Measurements from ENCODE around the gene GRIA2. TPM values are rescaled to one million over a fixed set of nuclear protein-coding genes. Genes with fewer than 3 reads are reported as not detected.
A peak's percentile ranks its signal among the peaks of the same experiment; 100 is the strongest.
"Not testable (repeated sequence)": the region's sequence is repeated elsewhere in the genome, so short reads cannot be mapped to it uniquely, and the experiment has no call there.

GRIA2 gene
- total RNA-seq, 1 experiment from 2014 or later: not detected

GRCh38 chr4:157258165-157258564 lies 37.6 kb downstream of the GRIA2 start:
- DNase-seq (ENCODE audit: low spot score): not testable (repeated sequence)

- DNase-seq (ENCODE audit: low spot score): peak; percentile 5
These were observed 44.8 kb downstream of the GRIA2 start for GRCh38 chr4:157265281-157265680.

DNA sequence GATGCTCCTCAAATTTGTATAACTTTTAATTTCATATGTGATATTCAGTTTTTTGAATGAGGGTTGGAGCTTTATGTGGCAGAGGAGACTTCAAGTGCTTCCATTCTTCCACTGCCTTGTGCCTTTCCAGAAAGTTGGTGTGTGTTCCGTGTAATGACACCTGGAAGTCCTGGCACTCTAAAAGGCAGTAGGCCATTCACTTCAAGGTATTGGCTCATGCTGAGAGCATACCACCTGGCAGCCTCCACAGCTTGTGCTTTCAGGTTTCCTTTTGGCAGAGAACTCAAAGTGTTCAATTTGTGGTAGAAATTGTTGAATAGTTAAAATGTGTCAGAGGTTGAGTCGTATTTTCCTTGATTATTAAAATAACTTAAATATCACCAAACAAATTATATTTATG lies 49.6 kb downstream of the GRIA2 start:
- no peak for DNase-seq (ENCODE audit: low spot score)

GRCh38 chr4:157270552-157270951 lies 50.0 kb downstream of the GRIA2 start:
- DNase-seq (ENCODE audit: low spot score): no peak

- DNase-seq (ENCODE audit: low spot score): peak; percentile 80
These were observed 50.8 kb downstream of the GRIA2 start for GRCh38 chr4:157271166-157271869.

DNA sequence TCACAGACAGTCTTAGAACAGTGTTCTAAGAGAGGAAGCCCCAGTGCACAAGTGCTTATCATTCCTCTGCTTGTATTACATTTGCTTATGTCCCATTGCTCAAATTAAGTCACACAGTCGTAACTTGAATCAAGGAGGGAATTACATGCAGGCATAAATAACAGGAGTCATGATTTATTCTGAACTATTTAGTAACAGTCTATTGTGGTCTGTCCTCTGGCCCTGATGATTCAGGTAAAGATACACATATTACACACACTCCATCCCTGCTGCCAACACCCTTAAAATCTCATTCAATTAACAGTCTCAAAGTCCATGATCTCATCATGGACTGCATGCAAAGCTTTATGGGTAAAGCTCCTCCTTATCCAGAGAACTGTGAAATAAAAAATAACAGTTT lies 60.1 kb downstream of the GRIA2 start:
- DNase-seq (ENCODE audit: low spot score): peak; percentile 19

DNA sequence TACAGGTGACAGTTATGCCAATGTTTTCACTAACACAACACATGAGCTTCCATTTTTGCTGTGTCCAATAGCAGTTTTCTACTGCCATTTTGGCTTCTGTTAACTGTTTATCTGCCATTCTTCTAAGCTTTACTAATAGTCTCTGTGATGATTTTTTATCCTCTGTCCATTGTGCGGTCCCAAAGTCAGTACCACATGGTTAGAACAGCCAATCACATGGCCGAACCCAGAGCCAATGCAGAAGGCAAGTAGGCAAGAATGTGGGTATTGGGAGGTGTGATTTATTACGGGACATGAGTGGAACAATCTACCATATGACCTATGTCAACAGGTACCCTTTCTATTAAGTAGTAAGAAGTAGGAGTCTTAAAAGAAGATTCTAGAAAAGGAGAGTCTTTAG lies 61.5 kb downstream of the GRIA2 start:
- DNase-seq (ENCODE audit: low spot score): no peak

- DNase-seq (ENCODE audit: low spot score): no peak
These were observed 66.9 kb downstream of the GRIA2 start for GRCh38 chr4:157287445-157287844.

GRCh38 chr4:157290622-157291021 lies 70.1 kb downstream of the GRIA2 start:
- no peak for DNase-seq (ENCODE audit: low spot score)

DNA sequence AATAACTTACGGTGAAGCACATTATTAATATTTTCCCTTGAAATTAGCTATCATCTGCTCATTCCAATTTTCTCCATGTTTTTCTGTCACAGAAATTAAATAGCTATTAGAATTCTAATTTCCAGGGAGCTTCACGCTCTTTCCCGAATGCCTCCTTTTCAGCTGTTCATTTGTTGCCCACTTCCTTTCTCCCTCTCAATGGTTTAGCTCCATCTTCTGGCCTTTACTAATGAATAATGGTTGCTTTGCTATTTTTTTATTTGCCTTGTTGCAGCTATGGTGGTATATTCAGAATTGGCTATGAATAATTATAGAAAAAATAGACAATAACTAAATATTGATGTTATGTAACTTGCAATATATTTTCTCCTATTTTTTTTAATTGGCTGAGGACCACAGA lies 70.5 kb downstream of the GRIA2 start:
- DNase-seq (ENCODE audit: low spot score): peak; percentile 2

GRCh38 chr4:157293673-157294072 lies 73.1 kb downstream of the GRIA2 start:
- DNase-seq (ENCODE audit: low spot score): no peak

DNA sequence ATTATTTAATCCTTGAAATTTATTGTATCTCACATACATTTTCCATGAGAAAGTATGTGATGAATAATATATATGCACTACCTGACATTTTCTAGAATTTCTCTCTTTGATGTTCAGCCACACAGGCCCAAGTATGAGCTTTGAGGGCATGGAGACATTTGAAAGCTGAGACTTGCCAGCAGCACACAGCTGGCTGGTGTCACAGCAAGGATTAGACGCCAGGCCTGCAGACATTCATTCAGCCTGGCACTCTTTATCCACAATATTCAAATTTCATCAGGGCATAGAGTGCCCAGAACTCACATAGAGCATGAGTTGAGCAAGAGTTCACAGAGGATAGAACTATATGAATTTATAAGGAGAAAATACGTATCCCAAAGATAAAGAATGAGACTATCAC lies 74.0 kb downstream of the GRIA2 start:
- DNase-seq (ENCODE audit: low spot score): no peak

DNA sequence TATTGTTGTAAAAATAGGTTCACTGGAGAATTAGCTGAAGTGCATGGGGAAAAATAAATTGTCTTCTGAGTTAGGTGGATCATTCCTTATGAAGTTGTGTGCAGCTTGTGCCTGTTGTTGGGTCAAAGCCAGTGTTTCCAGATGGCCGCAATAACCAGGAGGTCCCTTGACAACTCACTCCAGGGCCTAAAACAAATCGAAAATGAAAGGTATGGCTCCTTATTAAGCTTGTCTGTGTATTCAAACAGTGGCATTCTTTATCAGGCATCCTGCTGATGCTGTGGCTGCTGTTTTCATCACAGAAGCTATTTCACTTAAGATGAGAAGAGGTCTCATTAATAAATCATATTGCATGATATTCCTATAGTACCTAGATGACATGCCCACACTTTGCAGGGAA lies 80.2 kb downstream of the GRIA2 start:
- DNase-seq (ENCODE audit: low spot score): no peak

DNA sequence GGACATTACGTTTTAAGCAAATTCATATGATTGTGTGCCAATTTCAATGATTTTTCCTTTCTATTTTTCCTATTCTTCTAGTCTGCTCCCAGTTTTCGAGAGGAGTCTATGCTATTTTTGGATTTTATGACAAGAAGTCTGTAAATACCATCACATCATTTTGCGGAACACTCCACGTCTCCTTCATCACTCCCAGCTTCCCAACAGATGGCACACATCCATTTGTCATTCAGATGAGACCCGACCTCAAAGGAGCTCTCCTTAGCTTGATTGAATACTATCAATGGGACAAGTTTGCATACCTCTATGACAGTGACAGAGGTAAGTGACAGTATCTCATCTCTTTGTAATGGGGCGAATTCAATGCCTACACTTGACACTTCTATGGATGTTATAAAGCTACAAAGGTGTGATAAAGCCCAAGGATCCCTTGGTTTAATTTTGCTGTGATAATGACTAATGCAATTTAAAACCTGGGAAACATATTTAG lies 83.0 kb downstream of the GRIA2 start:
- no peak for DNase-seq (ENCODE audit: low spot score)

DNA sequence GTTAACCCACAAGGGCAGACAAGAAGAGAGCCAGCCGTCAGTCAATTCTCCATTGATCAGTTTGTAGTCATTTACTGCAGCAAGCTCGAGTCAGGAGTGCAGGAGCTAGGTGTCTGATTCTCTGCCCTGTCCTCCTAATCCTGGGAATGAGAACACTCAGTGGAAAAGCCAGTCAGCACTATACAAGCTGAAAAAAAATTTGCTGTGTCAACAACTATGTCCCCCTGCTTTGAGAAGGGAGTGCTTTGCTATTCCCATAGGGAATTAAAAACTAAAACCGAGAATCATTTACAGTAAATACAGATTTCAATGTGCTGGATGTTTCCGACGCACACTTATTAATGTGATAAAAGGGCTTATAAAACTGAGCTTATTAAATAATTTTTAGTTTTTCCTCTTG lies 84.2 kb downstream of the GRIA2 start:
- DNase-seq (ENCODE audit: low spot score): no peak

- no peak for DNase-seq (ENCODE audit: low spot score)
These were observed 92.2 kb downstream of the GRIA2 start for GRCh38 chr4:157312702-157313101.

GRCh38 chr4:157314906-157315305 lies 94.4 kb downstream of the GRIA2 start:
- no peak for DNase-seq (ENCODE audit: low spot score)

- no peak for DNase-seq (ENCODE audit: low spot score)
These were observed 95.4 kb downstream of the GRIA2 start for GRCh38 chr4:157315968-157316367.

DNA sequence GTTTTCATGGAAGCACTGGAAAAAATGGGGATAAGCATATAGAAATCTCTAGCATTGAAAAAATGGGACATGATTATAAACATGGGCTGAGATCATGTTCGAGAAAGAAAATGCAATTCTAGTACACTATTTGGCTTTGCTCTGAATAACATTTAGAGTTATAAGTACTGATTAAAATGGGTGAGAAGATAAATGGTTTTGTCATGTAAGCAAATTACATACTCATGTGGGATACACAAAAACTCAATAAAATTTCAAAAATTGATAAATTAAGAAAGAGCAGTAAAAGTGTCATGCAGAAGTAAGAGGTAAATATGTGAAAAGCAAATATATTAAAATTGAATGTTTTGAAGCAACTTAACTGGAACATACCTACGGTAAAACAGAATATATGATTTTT lies 99.6 kb downstream of the GRIA2 start:
- no peak for DNase-seq (ENCODE audit: low spot score)

DNA sequence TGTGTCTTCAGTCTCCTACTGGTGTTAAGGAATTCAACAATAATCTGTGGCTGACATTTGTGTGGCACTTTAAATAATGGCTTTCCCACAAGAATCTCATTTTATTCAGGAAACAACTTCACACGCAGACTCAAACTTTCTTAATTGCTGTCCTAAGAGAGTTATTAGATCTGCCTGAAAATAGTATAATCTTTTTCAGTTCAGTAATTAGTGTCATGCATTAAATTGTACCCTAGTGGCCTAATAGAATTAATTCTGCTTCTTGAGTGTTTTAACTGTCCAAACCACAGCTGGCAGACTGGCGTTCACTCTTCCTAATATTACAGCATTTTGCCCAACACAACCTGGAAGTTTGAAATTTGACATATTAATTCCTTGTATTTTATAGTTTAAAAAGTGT lies 107.1 kb downstream of the GRIA2 start:
- no peak for DNase-seq (ENCODE audit: low spot score)

GRCh38 chr4:157357887-157358286 lies 137.4 kb downstream of the GRIA2 start:
- DNase-seq (ENCODE audit: low spot score): no peak

DNA sequence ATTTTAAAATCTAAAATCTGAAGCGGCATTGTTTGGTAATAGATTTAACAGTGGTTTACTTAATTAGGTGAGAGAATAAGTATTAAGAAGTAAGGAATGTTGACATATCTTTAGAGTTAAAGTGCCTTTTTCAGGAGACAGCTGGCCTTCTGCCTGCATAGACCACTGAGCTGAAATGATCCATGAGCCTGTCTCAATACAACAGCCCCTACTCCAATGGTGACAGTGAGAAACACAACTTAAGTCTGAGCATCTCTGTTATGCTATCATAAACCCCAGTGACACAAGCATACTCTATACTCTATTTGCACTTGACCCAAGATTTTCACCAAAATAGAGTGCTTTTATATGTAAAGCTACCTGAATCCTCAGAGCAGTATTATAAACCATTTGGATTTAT lies 137.9 kb downstream of the GRIA2 start:
- no peak for DNase-seq (ENCODE audit: low spot score)

GRCh38 chr4:157358851-157359250 lies 138.3 kb downstream of the GRIA2 start:
- no peak for DNase-seq (ENCODE audit: low spot score)

DNA sequence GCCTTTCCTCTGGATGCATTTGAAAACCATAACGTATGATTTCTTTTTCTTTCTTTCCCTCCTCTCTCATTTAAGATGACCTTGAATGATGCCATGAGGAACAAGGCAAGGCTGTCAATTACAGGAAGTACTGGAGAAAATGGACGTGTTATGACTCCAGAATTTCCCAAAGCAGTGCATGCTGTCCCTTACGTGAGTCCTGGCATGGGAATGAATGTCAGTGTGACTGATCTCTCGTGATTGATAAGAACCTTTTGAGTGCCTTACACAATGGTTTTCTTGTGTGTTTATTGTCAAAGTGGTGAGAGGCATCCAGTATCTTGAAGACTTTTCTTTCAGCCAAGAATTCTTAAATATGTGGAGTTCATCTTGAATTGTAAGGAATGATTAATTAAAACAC lies 142.8 kb downstream of the GRIA2 start:
- no peak for DNase-seq (ENCODE audit: low spot score)

Measured in A172 (cell line).